ENCODE measurements around the gene ASIC3.
A peak's percentile ranks its signal among the peaks of the same experiment; 100 is the strongest.

The ASIC3 gene

DNA sequence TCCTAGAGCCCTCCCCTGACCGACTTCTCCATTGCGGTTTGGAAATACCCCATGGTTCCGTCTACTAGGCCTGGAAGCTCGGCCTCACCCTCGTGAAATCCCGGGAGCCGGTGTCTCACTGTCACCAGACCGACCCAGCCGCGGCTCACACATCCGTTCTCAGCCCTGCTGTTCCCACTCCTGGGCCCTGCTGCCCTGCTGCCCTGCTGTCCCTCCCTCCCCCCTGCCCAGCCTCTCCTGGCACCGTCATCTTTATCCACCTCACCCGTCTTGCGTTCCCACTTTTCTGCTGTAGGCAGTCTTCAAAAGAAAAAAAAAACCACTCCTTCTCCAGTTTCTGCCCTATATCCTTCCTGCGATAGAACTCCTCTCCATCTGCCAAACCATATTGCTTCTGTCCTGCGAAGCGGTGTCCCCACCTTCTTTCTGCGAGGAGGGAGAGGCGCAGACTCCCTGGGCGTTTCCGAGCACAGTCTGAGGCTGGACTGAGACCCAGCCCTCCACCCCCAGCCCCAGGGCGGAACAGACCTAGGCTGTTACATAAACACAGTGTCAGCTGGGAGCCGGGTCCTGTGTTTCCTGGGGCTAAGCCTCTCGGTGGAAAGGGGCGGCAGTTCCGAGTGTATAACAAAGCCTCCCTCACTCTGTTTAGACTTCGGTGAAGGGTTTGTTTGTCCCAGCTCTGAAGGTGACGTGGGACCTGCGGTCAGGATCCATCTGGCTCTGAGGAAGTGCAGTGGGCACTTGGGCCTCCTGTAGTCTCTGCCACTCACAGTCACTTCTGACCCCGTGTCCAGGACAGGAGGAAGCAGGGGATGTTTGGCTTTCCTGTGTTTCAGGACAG, 40.7 kb downstream of the ASIC3 start:
- DNase-seq = peak; percentile 79

DNA sequence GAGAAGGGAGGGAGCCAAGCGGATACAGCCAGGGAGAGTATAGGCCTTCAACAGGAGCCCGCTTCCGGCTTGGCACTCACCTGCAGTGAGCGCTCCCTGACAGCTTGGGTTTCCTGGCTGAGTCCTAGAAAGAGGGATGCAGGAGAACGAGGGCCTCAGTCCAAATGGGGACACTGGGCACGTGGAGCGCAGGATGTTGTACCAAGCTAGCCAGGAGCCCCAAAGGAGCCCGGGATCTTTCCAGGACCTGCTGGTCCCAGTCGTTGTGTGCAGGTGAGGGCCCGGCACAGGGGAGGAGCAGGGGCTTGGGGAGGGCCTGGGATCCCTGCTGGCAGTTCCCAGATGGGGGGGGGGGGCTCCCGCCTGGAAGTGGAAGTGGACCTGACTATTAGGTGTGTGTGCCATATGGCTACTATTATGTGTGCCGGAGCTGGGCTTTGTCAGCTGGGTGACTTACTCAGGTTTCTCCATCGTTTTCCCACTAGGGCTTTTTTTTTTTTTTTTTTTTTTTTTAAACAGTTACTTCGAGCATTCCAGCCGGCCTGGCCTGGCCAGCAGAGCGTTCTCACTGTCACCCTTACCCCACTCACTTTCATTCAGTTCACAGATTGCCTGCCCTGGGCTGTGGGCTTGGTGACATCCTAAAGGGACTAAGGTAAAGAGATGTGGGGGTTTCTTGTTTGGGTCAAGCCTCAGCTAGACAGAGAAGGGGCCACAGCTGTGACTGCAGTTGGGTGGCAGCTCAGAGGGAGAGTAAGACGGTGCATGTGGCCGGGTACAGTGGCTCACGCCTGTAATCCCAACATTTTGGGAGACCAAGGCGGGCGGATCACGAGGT, 41.8 kb downstream of the ASIC3 start:
- no peak for DNase-seq

GRCh38 chr7:151091003-151091402, 42.7 kb downstream of the ASIC3 start:
- DNase-seq = no peak

- DNase-seq = no peak
Observed at GRCh38 chr7:151091431-151091830, 43.1 kb downstream of the ASIC3 start.

GRCh38 chr7:151091988-151092387, 43.7 kb downstream of the ASIC3 start:
- DNase-seq = no peak

- DNase-seq = no peak
Observed at GRCh38 chr7:151093748-151094147, 45.4 kb downstream of the ASIC3 start.

DNA sequence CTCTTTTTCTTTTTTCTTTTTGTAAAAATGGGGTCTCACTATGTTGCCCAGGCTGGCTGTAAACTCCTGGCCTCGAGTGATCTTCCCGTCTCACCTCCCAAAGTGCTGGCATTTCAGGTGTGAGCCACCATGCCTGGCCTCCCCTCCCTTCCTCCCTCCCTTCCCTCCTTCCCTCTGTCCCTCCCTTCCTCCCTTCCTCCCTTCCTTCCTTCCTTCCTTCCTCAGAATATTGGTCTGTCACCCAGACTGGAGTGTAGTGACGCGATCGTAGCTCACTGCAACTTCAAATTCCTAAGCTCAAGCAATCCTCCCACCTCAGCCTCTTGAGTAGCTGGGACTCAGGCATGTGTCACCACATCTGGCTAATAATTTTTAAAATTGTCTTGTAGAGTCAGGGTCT, 46.3 kb downstream of the ASIC3 start:
- DNase-seq = no peak

GRCh38 chr7:151095123-151095797, 46.9 kb downstream of the ASIC3 start:
- no peak for DNase-seq

DNA sequence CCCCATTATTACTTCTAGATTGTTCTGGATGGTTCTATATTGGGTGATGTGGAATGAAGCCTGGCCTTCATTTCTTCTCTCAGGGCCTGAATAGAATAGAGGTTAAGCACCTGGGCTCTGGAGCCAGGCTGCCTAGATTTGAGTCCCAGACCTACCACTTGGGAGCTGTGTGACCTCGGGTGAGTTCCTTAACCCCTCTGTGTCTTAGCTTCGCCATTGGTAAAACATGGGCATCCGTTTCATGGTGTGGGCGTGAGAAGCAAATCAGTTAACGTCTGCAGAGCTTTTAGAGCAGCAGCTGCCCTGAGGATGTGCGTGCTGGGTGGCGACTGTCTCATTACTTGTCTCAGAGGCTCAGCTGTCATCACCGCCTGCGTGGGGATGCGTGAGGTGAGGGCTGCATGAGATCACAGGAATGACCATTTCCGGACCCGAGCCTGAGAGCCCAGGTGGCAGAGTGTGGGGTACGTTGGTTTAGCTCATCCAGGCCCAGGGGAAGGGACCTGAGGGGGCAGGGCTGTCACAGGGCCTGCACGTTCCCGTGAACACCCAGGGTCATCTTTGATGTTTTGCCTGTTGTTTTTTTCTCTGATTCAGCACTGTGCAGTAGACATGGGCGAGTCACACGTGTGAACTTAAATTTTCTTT, 47.6 kb downstream of the ASIC3 start:
- no peak for DNase-seq

DNA sequence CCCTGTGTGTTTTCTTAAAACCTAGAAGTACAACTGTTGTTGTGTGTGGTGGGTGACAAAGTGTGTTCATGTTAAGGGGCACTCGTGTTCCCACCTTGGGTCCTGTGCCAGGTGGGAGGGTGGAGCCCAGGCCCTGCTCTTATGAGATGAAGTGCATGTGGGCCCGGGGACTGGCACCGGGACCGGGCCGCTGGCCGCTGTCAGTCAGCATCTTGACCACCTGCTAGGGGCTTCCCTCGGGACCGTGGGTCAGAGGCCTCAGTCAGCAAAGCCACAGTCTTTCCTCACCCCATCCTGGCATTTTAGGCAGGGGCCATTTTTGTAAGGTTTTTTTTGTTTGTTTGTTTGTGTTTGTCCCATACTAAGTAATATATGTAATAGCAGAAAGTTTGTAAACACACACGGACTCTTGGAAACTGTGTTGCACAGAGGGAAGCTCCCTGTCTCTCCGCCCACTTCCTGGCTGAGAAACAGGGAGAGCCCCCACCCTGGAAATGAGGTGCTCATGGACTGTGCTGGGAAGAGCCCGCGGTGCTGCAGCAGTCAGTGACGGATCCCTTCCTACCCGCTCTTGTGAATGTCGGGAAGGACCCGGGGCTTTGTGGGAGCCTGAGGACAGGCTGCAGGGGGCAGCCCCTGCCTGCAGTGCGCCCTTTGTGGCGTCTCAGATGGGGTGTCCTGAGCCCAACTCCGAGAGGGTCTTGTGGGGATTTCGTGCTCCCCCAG, 51.3 kb downstream of the ASIC3 start:
- DNase-seq = no peak

- DNase-seq = no peak
Observed at GRCh38 chr7:151100921-151101320, 52.6 kb downstream of the ASIC3 start.

DNA sequence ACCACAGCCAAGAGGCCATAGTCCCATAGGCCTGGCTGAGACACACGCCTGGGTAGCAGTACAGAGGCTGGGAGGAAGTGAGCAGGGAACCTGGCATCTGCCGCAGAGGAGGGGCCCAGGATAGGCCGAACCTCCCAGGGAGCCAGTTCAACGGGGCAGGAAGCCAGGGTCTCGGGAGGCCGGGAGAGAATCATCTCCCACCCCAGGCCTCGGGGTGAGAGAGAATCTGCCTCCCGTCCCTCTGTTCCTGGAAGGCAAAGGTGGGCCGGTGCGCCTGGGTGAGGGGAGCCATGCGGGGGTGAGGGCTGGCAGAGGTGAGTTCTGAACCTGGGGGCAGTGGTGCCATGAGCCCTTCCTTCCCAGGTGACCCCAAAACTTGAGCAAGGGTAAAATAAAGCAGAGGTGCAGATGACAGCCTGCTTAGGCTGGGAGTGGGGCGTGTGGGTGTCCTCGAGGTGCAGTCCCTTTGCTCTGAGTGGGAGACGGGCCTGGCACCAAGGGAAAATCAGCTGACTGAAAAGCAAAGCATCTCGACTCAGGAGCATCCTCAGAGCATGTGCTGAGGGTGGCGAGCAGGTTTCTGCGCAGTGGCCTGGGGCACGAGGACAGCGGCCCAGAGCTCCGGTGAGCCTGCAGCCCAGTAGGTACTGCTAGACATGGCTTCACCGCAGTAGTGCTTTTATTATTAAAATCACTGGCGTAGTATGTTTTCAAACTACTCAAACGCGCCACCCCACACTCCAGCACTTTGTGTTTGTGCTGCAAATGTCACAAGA, 53.5 kb downstream of the ASIC3 start:
- DNase-seq = no peak
